ENCODE measurements around the gene VAV3.

GRCh38 chr1:107698161-107698560 lies 266.8 kb downstream of the VAV3 start:
- TF ChIP-seq MAX (IDR thresholded peaks at IDR 0.05) (no peak), CTCF (IDR thresholded peaks at IDR 0.05 in 2 of 3, conservative IDR thresholded peaks at IDR 0.05 in 1 of 3; ENCODE audit: borderline replicate concordance in 1 of 3, insufficient read depth in 1 of 3, low read depth in 2 of 3, low read length in 2 of 3) (no peak)
